Vagina (tissue), 2 donors: ENCODE results near the gene IVD.

Experiments used
- POLR2A ChIP-seq, 2 donors: fragments of 450-650 bp; IDR thresholded peaks; one replicate each; pipeline ENCODE4 v1.6.1; 2017; ENCODE audit warnings: antibody characterized with exemption in 2 of 2, mild to moderate bottlenecking in 2 of 2, moderate library complexity in 2 of 2
- POLR2AphosphoS5 ChIP-seq, 2 donors: sonication (generic); formaldehyde crosslinking; IDR thresholded peaks; one replicate each; pipeline ENCODE4 v1.9.0; 2017; ENCODE audit warnings: antibody characterized with exemption in 2 of 2, mild to moderate bottlenecking in 2 of 2, low read depth in 1 of 2; ENCODE audit not compliant: insufficient read depth in 1 of 2
- TF ChIP-seq, protein P1 (sequence below), 3 experiments: fragments of 450-650 bp in 2 of 3; fragments of 200-600 bp in 1 of 3; sonication (generic) in 1 of 3; IDR thresholded peaks; one replicate each; pipeline ENCODE4 v1.5.1; 2017 to 2019; ENCODE audit warnings: antibody characterized with exemption in 3 of 3, mild to moderate bottlenecking in 2 of 3, moderate library complexity in 2 of 3

DNA sequence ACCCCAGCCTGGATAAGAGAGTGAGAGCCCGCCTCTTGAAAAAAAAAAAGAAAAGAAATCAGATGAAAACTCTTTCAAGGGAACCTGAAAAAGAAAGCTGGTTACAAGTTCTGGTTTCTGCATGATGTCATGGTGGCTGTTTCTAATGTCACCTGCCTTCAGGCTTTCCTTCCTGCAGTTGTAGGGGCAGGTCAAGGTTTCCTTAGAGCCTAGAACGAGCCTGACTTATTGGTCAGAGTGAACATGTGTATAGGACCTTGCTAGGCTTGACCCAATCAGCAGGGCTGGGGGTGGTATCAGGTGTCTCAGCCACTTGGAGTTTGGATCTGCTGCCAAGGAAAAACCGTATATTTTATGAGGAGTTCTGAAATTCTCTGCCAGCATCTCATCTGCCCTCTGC lies 3.8 kb downstream of the IVD start:
- TF ChIP-seq, protein P1, sequence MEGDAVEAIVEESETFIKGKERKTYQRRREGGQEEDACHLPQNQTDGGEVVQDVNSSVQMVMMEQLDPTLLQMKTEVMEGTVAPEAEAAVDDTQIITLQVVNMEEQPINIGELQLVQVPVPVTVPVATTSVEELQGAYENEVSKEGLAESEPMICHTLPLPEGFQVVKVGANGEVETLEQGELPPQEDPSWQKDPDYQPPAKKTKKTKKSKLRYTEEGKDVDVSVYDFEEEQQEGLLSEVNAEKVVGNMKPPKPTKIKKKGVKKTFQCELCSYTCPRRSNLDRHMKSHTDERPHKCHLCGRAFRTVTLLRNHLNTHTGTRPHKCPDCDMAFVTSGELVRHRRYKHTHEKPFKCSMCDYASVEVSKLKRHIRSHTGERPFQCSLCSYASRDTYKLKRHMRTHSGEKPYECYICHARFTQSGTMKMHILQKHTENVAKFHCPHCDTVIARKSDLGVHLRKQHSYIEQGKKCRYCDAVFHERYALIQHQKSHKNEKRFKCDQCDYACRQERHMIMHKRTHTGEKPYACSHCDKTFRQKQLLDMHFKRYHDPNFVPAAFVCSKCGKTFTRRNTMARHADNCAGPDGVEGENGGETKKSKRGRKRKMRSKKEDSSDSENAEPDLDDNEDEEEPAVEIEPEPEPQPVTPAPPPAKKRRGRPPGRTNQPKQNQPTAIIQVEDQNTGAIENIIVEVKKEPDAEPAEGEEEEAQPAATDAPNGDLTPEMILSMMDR (IDR thresholded peaks at IDR 0.05): no peak
- TF ChIP-seq POLR2A (IDR thresholded peaks at IDR 0.05) (no peak), POLR2AphosphoS5 (IDR thresholded peaks at IDR 0.05; ENCODE audit: insufficient read depth in 1 of 2, low read depth in 1 of 2) (no peak)
